RKO (cell line): Measurements from ENCODE around the gene SZT2.
"Not testable (repeated sequence)": the region's sequence is repeated elsewhere in the genome, so short reads cannot be mapped to it uniquely, and the experiment has no call there.

Experiments used
- DNase-seq: peaks from one replicate; pipeline ENCODE4 v3.0.0-alpha.2; 2016; ENCODE audit warnings: low spot score

SZT2 gene

DNA sequence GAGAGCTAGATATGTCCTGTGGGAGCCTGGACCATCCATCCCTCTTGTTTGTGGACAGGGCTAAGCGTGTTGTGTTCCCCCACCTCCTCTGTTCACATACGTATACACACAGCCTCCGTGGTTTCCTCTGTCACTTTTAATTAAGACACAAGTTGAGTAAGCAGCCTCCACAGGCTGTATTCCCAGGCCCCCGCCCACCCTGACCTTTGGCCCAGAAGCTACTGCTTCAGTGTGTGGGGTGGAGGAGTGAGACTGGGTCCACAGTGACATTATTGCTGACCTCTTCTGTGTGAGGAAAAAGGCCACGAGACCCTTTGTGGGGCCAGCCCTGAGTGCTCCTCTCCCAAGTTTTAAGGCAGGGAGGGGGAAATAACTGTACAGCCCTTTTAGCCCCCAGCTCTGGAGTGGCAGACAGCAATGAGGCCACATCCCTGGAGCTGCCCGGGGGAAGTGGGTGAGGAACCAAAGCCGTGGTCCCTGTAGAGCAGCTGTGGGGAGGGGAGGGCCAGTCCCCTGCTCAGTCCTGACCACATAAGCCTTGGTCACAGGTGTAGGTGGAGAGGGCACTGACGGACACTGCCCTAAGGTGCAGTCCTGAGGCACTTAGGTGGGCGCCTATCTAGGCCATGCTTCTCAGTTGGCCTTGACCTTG is 26.3 kb upstream of the SZT2 start:
- DNase-seq = no peak

DNA sequence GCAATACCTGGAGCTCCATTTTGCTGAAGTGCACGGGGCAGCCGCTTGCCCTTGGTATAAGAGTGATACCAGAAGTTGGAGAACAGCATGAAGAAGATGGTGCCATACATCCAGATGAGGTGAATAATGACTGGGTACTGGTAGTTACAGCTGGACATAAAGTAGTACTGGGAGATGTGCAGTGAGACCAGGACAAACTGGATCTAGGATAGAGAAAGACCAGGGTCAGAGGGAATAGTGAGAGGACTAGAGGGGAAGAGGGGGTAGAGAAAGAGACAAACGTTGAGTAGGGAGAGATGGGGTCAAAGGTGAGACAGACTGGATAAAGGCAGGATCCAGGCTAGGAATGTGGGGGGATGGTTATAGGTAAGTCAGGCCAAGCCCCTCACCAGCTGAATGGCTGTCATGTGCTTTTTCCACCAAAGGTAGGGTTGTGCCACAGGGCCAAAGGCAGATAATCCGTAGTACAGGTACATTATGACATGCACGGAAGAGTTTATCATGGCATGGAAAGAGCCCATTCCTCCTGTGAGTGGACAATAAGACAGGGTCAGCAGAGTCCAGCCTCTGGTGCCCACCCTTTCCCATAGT is 25.7 kb upstream of the SZT2 start:
- DNase-seq = no peak

DNA sequence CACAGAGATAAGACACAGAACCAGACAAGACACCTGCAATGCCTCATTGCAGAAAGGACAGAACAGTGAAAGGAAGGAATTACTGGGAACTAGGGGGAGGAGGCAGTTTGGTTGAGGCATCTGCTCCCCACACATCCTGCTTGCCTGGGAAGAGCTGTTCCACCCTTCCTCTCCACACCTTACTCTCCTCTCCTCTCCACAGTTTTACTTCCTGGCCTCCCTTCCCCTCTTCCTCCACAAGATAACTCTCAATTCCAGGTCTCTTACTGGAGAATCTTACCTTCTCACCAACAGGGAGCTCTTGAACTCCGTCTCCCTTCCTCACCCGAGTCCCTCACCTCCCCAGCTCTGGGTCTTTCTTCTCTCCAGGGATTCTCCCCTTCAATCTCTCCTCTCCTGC is 24.0 kb upstream of the SZT2 start:
- no peak for DNase-seq

GRCh38 chr1:43366179-43366578 is 23.5 kb upstream of the SZT2 start:
- no peak for DNase-seq

- no peak for DNase-seq
These were observed 23.1 kb upstream of the SZT2 start for GRCh38 chr1:43366601-43367025.

GRCh38 chr1:43367026-43367903 is 22.4 kb upstream of the SZT2 start:
- DNase-seq = no peak

DNA sequence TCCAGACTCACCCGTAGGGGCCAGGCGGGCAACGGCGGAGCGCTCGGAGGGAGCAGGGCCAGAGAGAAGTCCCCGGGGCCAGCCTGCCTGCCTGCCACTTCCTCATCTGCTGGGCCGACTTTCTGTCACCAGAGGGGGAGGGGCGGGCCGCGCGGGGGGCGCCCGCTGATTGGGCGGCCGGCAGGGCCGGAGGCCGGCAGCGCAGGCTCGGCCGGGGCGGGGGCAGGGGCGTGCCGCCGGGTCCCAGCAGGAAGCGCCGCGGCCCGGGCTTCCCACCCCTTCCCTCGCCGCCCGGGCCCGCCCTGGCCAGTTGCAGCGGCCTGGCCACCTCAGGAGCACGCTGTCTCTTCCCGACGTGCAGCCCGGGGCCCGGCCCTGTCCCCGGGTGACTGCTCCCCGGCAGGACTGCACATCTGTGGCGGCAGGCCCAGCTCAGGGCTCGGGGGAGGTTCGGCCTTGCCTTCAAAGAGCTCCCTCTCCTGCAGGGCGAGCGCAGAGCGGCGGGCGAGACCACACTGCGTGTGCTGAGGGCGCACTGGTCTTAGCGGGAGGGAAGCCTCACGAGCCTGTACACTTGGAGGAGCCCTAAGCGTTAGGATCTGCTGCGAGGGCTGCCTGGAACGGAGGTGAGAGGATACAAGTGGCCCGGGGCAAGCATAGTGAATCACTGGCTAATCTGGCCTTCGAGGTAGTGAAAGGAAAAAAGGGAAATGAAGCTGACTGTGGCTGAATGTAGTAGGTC is 21.6 kb upstream of the SZT2 start, which contains the start of gene ELOVL1:
TSS of gene ELOVL1 (minus strand) at position 108 of the 742 bp plus-strand sequence. CDS start 2,402 bp downstream, outside the sequence.
- DNase-seq = peak; percentile 89

DNA sequence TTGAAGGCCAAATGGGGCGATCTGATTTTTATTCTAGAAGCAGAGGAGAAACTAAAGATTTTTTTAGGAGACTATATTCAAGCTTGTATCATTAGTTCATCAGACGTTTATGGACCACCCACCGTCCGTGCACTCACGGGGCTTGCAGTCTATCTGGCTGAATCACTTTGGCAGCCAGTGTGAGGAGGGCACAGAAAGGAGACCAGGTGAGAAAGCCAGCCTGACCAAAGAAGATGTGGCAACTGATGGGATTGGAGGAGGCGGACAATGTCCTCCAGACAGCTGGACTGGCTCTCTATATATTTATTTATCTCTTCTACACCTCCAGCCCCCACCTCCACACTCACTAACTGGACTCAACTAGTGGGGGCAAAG is 21.1 kb upstream of the SZT2 start:
- DNase-seq = peak; percentile 72

- not testable (repeated sequence) for DNase-seq
These were observed 19.9 kb upstream of the SZT2 start for GRCh38 chr1:43369779-43370178.

- DNase-seq = no peak
These were observed 19.1 kb upstream of the SZT2 start for GRCh38 chr1:43370564-43370963.

- DNase-seq = no peak
These were observed 17.5 kb upstream of the SZT2 start for GRCh38 chr1:43372172-43372571.

DNA sequence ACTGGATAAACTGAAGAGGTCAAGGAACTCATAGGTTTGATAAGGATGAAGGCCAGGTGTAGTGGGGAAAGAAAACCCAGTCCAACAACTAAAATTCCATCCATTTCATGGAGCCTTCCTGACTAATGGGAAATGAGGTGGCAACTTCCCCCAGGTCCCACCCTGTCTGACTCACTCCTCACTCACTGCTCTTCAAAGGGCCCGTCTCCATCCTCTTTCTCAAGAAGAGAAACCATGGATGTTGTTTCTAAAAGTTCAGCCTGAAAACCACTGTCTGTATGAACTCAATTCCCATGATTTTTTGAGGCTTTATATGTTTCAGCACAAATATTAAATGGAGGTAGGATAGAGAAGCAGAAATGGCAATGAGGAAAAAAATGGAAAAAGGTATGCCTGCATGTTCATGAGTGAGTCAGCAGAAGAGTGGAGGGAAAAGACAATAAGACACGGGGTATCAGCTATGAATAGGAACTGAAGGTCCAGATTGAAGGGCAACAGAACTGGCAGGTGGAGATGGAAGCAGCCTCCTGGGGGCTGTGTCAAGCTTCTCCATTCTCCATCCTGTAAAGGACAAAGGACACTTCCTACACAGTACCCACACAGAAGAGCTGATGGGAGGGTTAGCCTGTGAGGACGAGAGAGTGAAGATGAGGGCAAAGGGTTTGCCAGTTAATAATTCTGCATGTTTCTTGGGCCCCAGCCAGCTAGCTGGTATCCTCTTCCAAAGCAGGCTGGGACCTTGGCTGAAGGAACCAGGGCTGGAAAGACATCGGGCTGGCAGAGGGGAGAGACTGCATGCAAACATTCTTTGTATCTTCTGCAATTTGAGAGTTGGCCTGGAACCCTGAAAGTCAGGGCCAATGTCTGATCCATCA is 16.4 kb upstream of the SZT2 start:
- peak; percentile 94 for DNase-seq

DNA sequence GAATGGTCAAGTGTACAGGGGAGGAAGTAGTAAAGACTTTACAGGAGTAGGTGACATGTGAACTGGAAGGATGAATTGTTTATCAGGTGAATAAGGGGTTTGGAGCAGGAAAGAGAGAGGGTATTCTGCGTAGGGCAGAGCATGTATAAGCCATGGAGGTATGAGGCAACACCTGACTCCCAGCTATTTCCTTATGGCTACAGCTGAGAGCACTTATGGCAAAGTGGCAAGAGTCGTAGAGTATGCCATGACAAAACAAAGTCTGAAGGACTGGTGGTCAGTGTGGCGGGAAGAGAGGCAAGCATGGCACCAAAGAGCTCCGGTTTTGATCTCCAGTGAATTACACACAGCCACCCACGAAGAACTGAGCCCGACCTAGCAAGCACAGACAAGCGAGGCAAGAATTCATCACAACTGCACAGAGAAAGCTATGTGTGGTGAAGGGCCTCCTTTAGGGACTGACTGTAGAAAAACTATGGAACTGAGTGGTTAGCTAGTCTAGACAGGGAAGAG is 12.9 kb upstream of the SZT2 start:
- DNase-seq = no peak

DNA sequence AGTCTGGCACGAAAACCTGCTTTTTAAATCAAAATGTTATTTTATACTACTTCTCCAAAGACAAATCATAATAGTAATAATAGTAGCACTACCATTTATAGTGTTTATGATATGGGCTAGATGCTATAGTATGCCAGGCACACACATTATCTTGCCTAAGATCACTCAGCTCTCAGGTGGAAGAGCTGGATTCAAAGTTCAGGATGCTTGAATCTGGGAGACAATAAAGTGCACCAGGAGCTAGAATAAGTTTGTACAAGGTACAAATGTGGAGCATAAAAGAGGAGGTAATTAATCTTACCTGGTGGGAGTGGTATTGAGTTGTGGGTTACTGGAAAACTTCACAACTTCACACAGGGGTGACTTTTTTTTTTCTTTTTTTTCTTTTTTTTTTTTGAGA is 11.9 kb upstream of the SZT2 start:
- no peak for DNase-seq

GRCh38 chr1:43379476-43379875 is 10.2 kb upstream of the SZT2 start:
- DNase-seq = no peak

GRCh38 chr1:43381612-43382011 is 8.1 kb upstream of the SZT2 start:
- DNase-seq = no peak

DNA sequence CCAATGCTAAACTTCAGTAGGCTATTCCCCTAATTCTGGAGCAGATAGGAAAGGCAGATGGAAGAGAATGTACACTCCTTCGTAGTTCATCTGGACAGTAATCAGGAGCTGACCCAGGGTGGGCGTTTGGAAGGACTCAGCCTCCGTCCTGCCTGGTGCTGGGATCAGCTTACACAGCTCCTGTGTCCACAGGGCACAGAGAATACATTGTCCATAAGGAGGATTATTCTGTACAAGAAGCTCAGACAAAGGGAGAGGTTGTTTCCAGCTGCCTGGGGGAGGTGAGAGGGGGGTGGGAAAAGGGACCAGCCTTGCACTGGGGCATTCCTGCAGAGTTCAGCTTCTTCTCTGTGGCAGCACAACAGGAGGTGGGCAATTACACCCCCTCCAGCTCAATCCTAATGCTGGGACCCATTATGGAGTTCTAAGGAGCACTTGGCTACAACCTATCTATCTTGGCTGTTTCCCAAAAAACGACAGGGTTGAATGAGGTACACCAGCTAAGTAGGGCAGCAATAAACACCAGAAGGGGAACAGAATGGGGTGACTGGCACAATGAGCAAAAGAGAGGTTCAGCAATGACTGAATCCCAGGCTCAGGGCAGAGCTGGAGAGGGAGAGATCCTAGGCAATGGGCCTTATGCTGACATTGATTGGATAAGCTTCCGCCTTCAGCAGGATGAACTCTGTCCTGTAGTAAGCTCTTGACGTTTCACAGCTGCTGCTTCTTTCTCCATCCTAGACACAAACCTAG is 7.5 kb upstream of the SZT2 start:
- DNase-seq = no peak

DNA sequence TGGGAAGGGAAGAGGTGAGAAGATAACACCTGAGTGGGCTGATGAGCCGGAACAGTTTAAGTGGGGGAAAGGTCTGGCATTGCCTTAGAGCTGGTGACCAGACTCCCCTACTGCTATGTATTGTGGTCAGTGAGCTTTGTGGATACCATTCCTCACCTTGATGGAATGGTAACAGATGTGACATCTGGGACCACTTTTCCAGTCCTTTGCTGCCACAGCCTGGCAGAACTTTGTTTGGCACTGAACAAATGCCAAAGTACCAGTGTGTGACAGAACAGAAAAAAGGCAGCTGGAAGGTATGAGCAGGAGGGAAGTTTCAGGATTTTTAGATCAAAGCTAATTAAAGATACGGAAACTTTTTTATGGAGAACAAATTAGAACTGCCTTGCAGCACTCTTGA is 6.2 kb upstream of the SZT2 start:
- no peak for DNase-seq

- DNase-seq = no peak
These were observed 3.0 kb upstream of the SZT2 start for GRCh38 chr1:43386676-43387075.

DNA sequence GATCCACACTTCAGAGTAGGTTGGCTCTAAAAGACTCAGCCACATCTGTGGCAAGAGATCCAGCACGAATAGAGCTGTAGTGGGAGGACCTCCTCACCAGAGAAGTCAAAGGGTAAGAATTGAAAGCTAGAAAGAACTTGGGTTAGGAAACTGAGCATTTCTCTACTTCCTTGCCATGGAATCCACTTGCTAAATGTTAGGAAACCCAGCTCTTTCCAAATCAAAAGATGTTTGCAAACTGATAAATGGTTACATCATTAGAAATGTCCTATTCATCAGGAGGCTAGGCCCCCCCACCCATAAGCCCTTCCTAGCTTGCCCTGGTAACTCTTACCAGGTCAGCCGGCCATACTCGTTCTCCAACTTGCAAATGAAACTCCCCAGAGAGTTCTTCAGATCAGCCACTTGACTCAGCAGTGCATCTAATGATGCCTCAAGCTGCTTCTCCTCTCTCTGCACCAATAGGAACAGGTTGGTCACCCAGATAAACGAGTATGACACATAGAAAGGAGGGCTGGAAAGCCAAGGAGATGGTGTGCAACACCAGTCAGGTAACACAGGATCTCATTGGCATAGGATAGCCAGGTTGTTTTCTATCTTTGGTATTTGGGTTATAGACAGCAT is 1.6 kb upstream of the SZT2 start:
- peak; percentile 65 for DNase-seq
